ENCODE data around the gene GSTM1.

GRCh38 chr1:109668123-109668775 lies 19.4 kb upstream of the GSTM1 start:
- TF ChIP-seq CTCF (IDR thresholded peaks at IDR 0.05; ENCODE audit: low read depth, low read length) = no peak
- TF ChIP-seq EZH2phosphoT487 (IDR thresholded peaks at IDR 0.05; ENCODE audit: low read depth) = no peak

Measured in OCI-LY3 (cell line).